ENCODE results near the gene AKAP14.
"Not testable (repeated sequence)": the region's sequence is repeated elsewhere in the genome, so short reads cannot be mapped to it uniquely, and the experiment has no call there.

DNA sequence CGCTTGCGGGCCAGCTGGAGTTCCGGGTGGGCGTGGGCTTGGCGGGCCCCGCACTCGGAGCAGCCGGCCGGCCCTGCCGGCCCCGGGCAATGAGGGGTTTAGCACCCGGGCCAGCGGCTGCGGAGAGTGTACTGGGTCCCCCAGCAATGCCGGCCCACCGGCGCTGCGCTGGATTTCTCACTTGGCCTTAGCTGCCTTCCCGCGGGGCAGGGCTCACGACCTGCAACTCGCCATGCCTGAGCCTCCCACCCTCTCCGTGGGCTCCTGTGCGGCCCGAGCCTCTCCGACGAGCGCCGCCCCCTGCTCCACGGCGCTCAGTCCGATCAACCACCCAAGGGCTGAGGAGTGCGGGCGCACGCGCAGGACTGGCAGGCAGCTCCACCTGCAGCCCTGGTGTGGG is 5.1 kb upstream of the AKAP14 start:
- TF ChIP-seq, protein P1, sequence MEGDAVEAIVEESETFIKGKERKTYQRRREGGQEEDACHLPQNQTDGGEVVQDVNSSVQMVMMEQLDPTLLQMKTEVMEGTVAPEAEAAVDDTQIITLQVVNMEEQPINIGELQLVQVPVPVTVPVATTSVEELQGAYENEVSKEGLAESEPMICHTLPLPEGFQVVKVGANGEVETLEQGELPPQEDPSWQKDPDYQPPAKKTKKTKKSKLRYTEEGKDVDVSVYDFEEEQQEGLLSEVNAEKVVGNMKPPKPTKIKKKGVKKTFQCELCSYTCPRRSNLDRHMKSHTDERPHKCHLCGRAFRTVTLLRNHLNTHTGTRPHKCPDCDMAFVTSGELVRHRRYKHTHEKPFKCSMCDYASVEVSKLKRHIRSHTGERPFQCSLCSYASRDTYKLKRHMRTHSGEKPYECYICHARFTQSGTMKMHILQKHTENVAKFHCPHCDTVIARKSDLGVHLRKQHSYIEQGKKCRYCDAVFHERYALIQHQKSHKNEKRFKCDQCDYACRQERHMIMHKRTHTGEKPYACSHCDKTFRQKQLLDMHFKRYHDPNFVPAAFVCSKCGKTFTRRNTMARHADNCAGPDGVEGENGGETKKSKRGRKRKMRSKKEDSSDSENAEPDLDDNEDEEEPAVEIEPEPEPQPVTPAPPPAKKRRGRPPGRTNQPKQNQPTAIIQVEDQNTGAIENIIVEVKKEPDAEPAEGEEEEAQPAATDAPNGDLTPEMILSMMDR (IDR thresholded peaks at IDR 0.05; ENCODE audit: low read length): not testable (repeated sequence)
- not testable (repeated sequence) for TF ChIP-seq EZH2phosphoT487 (IDR thresholded peaks at IDR 0.05; ENCODE audit: low read length)
